GM18498 (cell line): ENCODE measurements around the gene DENND1A.

ENCODE experiments used
- ATAC-seq: cut with Tn5 transposase; IDR thresholded peaks from one replicate; pipeline ENCODE4 v1.9.1; 2021; ENCODE audit warnings: mild to moderate bottlenecking, moderate library complexity; ENCODE audit not compliant: unreplicated experiment

DENND1A gene

GRCh38 chr9:123660691-123661466 lies 269.0 kb downstream of the DENND1A start:
- ATAC-seq, result no peak

GRCh38 chr9:123659358-123659757 lies 270.6 kb downstream of the DENND1A start:
- ATAC-seq, result no peak

- ATAC-seq, result no peak
These were observed 271.1 kb downstream of the DENND1A start for GRCh38 chr9:123658792-123659191.

GRCh38 chr9:123657941-123658340 lies 272.0 kb downstream of the DENND1A start:
- no peak for ATAC-seq

- no peak for ATAC-seq
These were observed 272.8 kb downstream of the DENND1A start for GRCh38 chr9:123657099-123657498.

GRCh38 chr9:123656565-123656964 lies 273.4 kb downstream of the DENND1A start:
- ATAC-seq, result no peak

GRCh38 chr9:123655681-123656423 lies 274.1 kb downstream of the DENND1A start:
- ATAC-seq, result no peak

- no peak for ATAC-seq
These were observed 274.8 kb downstream of the DENND1A start for GRCh38 chr9:123654994-123655637.

- no peak for ATAC-seq
These were observed 275.5 kb downstream of the DENND1A start for GRCh38 chr9:123654218-123654993.

GRCh38 chr9:123652416-123652815 lies 277.5 kb downstream of the DENND1A start:
- ATAC-seq, result no peak

- no peak for ATAC-seq
These were observed 278.1 kb downstream of the DENND1A start for GRCh38 chr9:123651871-123652270.

- ATAC-seq, result no peak
These were observed 278.7 kb downstream of the DENND1A start for GRCh38 chr9:123651273-123651672.

GRCh38 chr9:123649909-123650308 lies 280.0 kb downstream of the DENND1A start:
- ATAC-seq, result no peak

- no peak for ATAC-seq
These were observed 282.8 kb downstream of the DENND1A start for GRCh38 chr9:123647145-123647544.

- no peak for ATAC-seq
These were observed 284.2 kb downstream of the DENND1A start for GRCh38 chr9:123645762-123646161.

- no peak for ATAC-seq
These were observed 284.8 kb downstream of the DENND1A start for GRCh38 chr9:123645126-123645525.

- no peak for ATAC-seq
These were observed 286.4 kb downstream of the DENND1A start for GRCh38 chr9:123643518-123643917.

GRCh38 chr9:123642291-123643278 lies 287.3 kb downstream of the DENND1A start:
- ATAC-seq, result no peak

- no peak for ATAC-seq
These were observed 289.1 kb downstream of the DENND1A start for GRCh38 chr9:123640792-123641222.

- ATAC-seq, result no peak
These were observed 290.2 kb downstream of the DENND1A start for GRCh38 chr9:123639743-123640142.
